Mucosa of rectum (tissue), 2 donors: Measurements from ENCODE around the gene BLTP1.

Experiments
- H3K27ac ChIP-seq, 2 donors: one replicate each; pipeline ENCODE4 v1.7.0; 2013; ENCODE audit warnings: inconsistent platforms in 2 of 2, low read depth in 2 of 2, low read length in 2 of 2
- H3K27me3 ChIP-seq, 2 donors: one replicate each; pipeline ENCODE4 v1.7.0; 2013; ENCODE audit warnings: low read length in 2 of 2; ENCODE audit not compliant: control insufficient read depth in 2 of 2, insufficient read depth in 2 of 2
- H3K36me3 ChIP-seq, 2 donors: one replicate each; pipeline ENCODE4 v1.7.0; 2013; ENCODE audit warnings: low read length in 2 of 2; ENCODE audit not compliant: control insufficient read depth in 2 of 2, insufficient read depth in 2 of 2
- H3K4me1 ChIP-seq, 2 donors: one replicate each; pipeline ENCODE4 v1.7.0; 2013; ENCODE audit warnings: low read length in 2 of 2, mild to moderate bottlenecking in 1 of 2; ENCODE audit not compliant: control insufficient read depth in 2 of 2, insufficient read depth in 2 of 2
- H3K4me3 ChIP-seq, 2 donors: one replicate each; pipeline ENCODE4 v1.7.0; 2013; ENCODE audit warnings: low read length in 2 of 2
- H3K9ac ChIP-seq, 2 donors: one replicate each; pipeline ENCODE4 v1.7.0; 2013; ENCODE audit warnings: low read length in 2 of 2, low read depth in 1 of 2, mild to moderate bottlenecking in 1 of 2
- H3K9me3 ChIP-seq, 2 donors: one replicate each; pipeline ENCODE4 v1.7.0; 2013; ENCODE audit warnings: low read length in 2 of 2; ENCODE audit not compliant: control insufficient read depth in 2 of 2
- donor health status: healthy.
- donor health status: Normal muscosa, but diverticular disease.

BLTP1 gene

GRCh38 chr4:122163767-122164166 is 11.6 kb downstream of the BLTP1 start:
- H3K9ac ChIP-seq: no peak overlapping the region
- H3K4me3 ChIP-seq: no peak overlapping the region
- H3K27me3 ChIP-seq: no peaks in the 10 kb centered on the region
- H3K4me1 ChIP-seq: peaks cover 10 to 14% of the 10 kb centered on the region in 2 donors
- no peaks in the 10 kb centered on the region for H3K9me3 ChIP-seq
- H3K36me3 ChIP-seq: no peaks in the 10 kb centered on the region
- H3K27ac ChIP-seq: peak overlapping the region; percentile 7 to 17

DNA sequence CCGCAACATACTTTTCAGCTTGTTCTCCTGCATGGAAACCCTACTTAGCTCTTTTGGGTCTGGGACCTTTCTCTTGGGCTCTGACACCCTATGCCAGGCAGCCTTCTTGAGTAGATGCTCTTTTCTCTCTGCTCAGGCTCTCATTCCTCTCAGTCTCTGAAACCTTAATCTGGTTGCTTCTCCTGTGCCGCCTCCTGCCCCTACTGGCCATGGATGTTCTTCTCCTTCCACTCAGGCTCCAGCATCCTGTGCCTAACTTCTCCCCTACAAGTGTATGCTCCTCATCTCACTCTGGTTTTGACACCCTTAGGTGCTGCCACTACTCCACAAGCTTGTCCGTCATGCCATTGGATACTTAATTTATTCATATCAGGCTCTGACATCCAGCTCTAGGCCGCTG is 15.2 kb downstream of the BLTP1 start:
- H3K4me1 ChIP-seq: peaks cover 10 to 14% of the 10 kb centered on the region in 2 donors
- no peaks in the 10 kb centered on the region for H3K27me3 ChIP-seq
- no peak overlapping the region for H3K4me3 ChIP-seq
- H3K9ac ChIP-seq: no peak overlapping the region
- H3K27ac ChIP-seq: no peak overlapping the region
- H3K36me3 ChIP-seq: no peaks in the 10 kb centered on the region
- H3K9me3 ChIP-seq: no peaks in the 10 kb centered on the region

- Histone ChIP-seq H3K4me3 (no peak overlapping the region), H3K4me1 (no peaks in the 10 kb centered on the region), H3K27ac (no peak overlapping the region), H3K36me3 (peaks cover 0 to 5% of the 10 kb centered on the region in 2 donors), H3K27me3 (no peaks in the 10 kb centered on the region), H3K9me3 (no peaks in the 10 kb centered on the region), H3K9ac (no peak overlapping the region)
These were observed 18.6 kb downstream of the BLTP1 start for GRCh38 chr4:122170775-122171174.

GRCh38 chr4:122171323-122171722 is 19.2 kb downstream of the BLTP1 start:
- Histone ChIP-seq H3K4me1 (no peaks in the 10 kb centered on the region), H3K27me3 (no peaks in the 10 kb centered on the region), H3K9ac (no peak overlapping the region), H3K36me3 (peaks cover 0 to 6% of the 10 kb centered on the region in 2 donors), H3K27ac (no peak overlapping the region), H3K9me3 (no peaks in the 10 kb centered on the region), H3K4me3 (no peak overlapping the region)

- Histone ChIP-seq H3K4me3 (no peak overlapping the region), H3K27ac (no peak overlapping the region), H3K36me3 (peaks cover 7 to 13% of the 10 kb centered on the region in 2 donors), H3K9me3 (no peaks in the 10 kb centered on the region), H3K9ac (no peak overlapping the region), H3K27me3 (no peaks in the 10 kb centered on the region), H3K4me1 (no peaks in the 10 kb centered on the region)
These were observed 20.1 kb downstream of the BLTP1 start for GRCh38 chr4:122172266-122172665.

GRCh38 chr4:122178961-122179360 is 26.8 kb downstream of the BLTP1 start:
- Histone ChIP-seq H3K36me3 (peaks cover 42 to 45% of the 10 kb centered on the region in 2 donors), H3K27me3 (no peaks in the 10 kb centered on the region), H3K27ac (no peak overlapping the region), H3K9ac (no peak overlapping the region), H3K4me1 (no peaks in the 10 kb centered on the region), H3K9me3 (no peaks in the 10 kb centered on the region), H3K4me3 (no peak overlapping the region)

DNA sequence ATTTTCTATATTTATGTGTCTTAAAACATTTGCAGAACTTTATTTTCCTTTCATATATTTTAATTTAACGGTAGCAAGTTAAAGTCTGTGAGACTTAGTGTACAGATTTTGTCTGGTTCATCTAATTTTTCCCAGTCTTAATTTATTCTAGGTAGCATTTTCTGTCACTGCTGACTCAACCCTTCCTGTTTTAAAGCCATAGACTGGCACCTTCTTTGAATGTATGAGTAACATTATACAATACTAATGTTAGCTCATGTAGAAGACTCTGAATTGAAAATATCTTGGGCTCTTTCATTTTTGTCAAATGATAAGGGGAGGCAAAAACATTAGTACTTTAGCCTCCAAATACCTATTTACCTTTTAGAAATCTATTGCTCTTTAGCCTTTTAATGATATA is 43.6 kb downstream of the BLTP1 start:
- no peaks in the 10 kb centered on the region for H3K27me3 ChIP-seq

More for the DNA sequence above, 43.6 kb downstream of the BLTP1 start:
- Histone ChIP-seq H3K9me3 (no peaks in the 10 kb centered on the region), H3K27ac (no peak overlapping the region), H3K9ac (no peak overlapping the region), H3K36me3 (peaks cover 29 to 49% of the 10 kb centered on the region in 2 donors), H3K4me1 (no peaks in the 10 kb centered on the region), H3K4me3 (no peak overlapping the region)
